MCF 10A (cell line): Measurements from ENCODE around the gene RPN1. TPM values are rescaled to one million over a fixed set of nuclear protein-coding genes. Genes with fewer than 3 reads are reported as not detected.

Source experiments
- BruUV-seq: library from RNA; stranded (reverse); fragments of 400-500 nt; replicated peaks from 2 replicates; lab custom pipeline; 2021; lab: Mats Ljungman, UMichigan
- CTCF ChIA-PET: fragments of 300-600 bp; sonication (Branson Sonifier 250); formaldehyde crosslinking; extraction: SDS; loops from one replicate; lab custom pipeline; 2021; ENCODE audit warnings: antibody characterized with exemption, inconsistent platforms; lab: Yijun Ruan, JAX
- POLR2A ChIA-PET: fragments of 300-600, 350-650 bp; sonication (Branson Sonifier 250); formaldehyde crosslinking; extraction: SDS; loops from one replicate; lab custom pipeline; 2020; ENCODE audit warnings: antibody characterized with exemption, inconsistent platforms; lab: Yijun Ruan, JAX
- DNase-seq: peaks from one replicate; pipeline ENCODE4 v3.0.0-alpha.2; 2018; ENCODE audit not compliant: unreplicated experiment
- H3K27ac Mint-ChIP-seq: one replicate; pipeline ENCODE4 v1.8.0; 2022; ENCODE audit warnings: mild to moderate bottlenecking, low read depth, mixed read lengths; ENCODE audit not compliant: unreplicated experiment
- H3K27me3 Mint-ChIP-seq: one replicate; pipeline ENCODE4 v1.8.0; 2022; ENCODE audit warnings: mixed read lengths; ENCODE audit not compliant: insufficient read depth, unreplicated experiment
- H3K36me3 Mint-ChIP-seq: one replicate; pipeline ENCODE4 v1.8.0; 2022; ENCODE audit warnings: mild to moderate bottlenecking, moderate library complexity, mixed read lengths; ENCODE audit not compliant: insufficient read depth, unreplicated experiment
- H3K4me1 Mint-ChIP-seq: one replicate; pipeline ENCODE4 v1.8.0; 2022; ENCODE audit warnings: mixed read lengths; ENCODE audit not compliant: insufficient read depth, unreplicated experiment
- H3K4me3 Mint-ChIP-seq: one replicate; pipeline ENCODE4 v1.8.0; 2022; ENCODE audit warnings: mild to moderate bottlenecking, moderate library complexity, mixed read lengths; ENCODE audit not compliant: unreplicated experiment
- H3K9me3 Mint-ChIP-seq: one replicate; pipeline ENCODE4 v1.8.0; 2022; ENCODE audit warnings: mixed read lengths; ENCODE audit not compliant: unreplicated experiment
- intact Hi-C: fragments of 100-400 bp; cut with micrococcal nuclease; formaldehyde crosslinking; loops from 2 replicates; pipeline ENCODE4 v1.14.1; 2022
- total RNA-seq: library from RNA; stranded (reverse); gene quantifications from 2 replicates; pipeline ENCODE4 v1.2.3, GENCODE V29; 2022
- TF ChIP-seq, protein P1 (sequence below): fragments of 200-600 bp; IDR thresholded peaks from one replicate; pipeline ENCODE4 v1.8.0; 2022; ENCODE audit warnings: antibody characterized with exemption, mild to moderate bottlenecking; ENCODE audit not compliant: unreplicated experiment

Gene RPN1
- total RNA-seq, 1 experiment from 2014 or later: 240 TPM

DNA sequence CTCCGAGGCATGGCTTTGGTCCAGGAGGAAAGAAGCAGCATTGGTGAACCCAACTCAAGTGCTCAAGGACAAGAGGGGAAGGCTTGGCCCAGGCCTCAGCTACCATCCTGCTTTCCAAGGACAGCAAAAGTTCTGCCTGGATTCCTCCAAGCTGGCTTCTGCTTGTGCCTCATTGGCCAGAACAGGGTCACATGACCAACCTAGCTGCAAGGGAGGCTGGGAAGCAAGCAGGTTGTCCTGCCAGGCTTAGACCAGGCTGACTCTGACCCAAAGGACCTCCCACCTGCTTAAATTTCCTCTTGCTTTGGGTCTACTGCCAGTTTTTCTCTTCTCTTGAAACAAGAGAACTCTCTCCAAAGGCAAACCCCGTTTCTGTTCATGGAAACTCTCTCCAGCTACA is 70.7 kb downstream of the RPN1 start:
- TF ChIP-seq, protein P1, sequence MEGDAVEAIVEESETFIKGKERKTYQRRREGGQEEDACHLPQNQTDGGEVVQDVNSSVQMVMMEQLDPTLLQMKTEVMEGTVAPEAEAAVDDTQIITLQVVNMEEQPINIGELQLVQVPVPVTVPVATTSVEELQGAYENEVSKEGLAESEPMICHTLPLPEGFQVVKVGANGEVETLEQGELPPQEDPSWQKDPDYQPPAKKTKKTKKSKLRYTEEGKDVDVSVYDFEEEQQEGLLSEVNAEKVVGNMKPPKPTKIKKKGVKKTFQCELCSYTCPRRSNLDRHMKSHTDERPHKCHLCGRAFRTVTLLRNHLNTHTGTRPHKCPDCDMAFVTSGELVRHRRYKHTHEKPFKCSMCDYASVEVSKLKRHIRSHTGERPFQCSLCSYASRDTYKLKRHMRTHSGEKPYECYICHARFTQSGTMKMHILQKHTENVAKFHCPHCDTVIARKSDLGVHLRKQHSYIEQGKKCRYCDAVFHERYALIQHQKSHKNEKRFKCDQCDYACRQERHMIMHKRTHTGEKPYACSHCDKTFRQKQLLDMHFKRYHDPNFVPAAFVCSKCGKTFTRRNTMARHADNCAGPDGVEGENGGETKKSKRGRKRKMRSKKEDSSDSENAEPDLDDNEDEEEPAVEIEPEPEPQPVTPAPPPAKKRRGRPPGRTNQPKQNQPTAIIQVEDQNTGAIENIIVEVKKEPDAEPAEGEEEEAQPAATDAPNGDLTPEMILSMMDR: no peak
- intact Hi-C loops: loop anchor here (5.0 kb wide), 1 partner anchor 258 kb away; no protein-coding TSS in a partner anchor
- no peak overlapping the region for H3K27ac Mint-ChIP-seq
- CTCF ChIA-PET: interaction anchor here (0.6 to 0.7 kb wide), 4 partner anchors 155 to 485 kb away, joined by 3 read pairs; no protein-coding TSS in a partner anchor
- no peaks in the 10 kb centered on the region for H3K27me3 Mint-ChIP-seq
- no peak for DNase-seq
- BruUV-seq: no TSS peak
- no peaks in the 10 kb centered on the region for H3K9me3 Mint-ChIP-seq
- no peaks in the 10 kb centered on the region for H3K36me3 Mint-ChIP-seq
- no peaks in the 10 kb centered on the region for H3K4me1 Mint-ChIP-seq
- POLR2A ChIA-PET: no interaction called here
- H3K4me3 Mint-ChIP-seq: no peak overlapping the region

DNA sequence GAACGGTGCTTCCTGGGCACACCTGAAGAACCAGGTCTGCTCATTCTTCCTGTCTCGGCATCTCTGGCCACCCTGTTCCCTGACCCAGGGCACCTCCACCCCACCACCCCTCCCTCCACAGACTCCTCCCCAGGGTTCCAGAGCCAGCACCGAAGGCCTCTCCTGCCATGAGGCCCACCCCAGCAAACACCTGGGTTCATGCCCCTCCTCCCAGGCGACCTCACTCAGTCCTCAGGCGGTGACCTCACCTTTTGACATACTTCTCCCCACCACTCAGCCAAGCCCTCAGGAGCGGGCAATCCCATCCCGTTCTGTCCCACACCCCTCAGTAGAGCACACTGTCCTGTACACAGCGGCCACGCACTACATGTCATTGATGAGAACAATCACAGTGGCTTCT is 72.3 kb downstream of the RPN1 start:
- POLR2A ChIA-PET: no interaction called here
- no peaks in the 10 kb centered on the region for H3K27me3 Mint-ChIP-seq
- H3K4me3 Mint-ChIP-seq: no peak overlapping the region
- H3K36me3 Mint-ChIP-seq: no peaks in the 10 kb centered on the region
- DNase-seq: no peak
- intact Hi-C loops: no loop called here
- no TSS peak for BruUV-seq
- H3K4me1 Mint-ChIP-seq: no peaks in the 10 kb centered on the region
- CTCF ChIA-PET: no interaction called here
- no peaks in the 10 kb centered on the region for H3K9me3 Mint-ChIP-seq
- TF ChIP-seq, protein P1: no peak
- no peak overlapping the region for H3K27ac Mint-ChIP-seq

DNA sequence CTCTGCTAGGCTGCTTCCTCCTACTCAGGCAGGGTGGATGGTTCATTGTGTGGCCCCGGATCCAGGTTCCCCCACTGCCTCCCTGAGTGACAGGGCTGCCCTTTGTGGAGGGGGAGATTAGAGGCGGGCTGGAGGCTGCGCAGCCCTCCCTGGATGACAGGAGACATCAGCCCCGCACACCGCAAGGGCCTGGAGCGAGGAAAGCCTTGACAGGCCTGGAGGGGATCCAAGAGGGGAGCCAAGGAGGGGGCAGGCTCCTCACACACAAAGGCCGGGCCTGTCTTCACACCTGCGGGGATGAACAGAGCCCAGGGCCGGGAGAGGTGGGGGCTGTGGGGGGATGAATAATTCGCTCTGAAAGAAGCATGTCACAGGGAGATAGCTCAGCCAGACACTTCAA is 72.9 kb downstream of the RPN1 start:
- no peak overlapping the region for H3K27ac Mint-ChIP-seq
- DNase-seq: no peak
- no peaks in the 10 kb centered on the region for H3K9me3 Mint-ChIP-seq
- no peaks in the 10 kb centered on the region for H3K36me3 Mint-ChIP-seq
- no peaks in the 10 kb centered on the region for H3K4me1 Mint-ChIP-seq
- H3K27me3 Mint-ChIP-seq: no peaks in the 10 kb centered on the region
- POLR2A ChIA-PET: no interaction called here
- CTCF ChIA-PET: no interaction called here
- TF ChIP-seq, protein P1: no peak
- BruUV-seq: no TSS peak
- H3K4me3 Mint-ChIP-seq: no peak overlapping the region
- intact Hi-C loops: no loop called here

DNA sequence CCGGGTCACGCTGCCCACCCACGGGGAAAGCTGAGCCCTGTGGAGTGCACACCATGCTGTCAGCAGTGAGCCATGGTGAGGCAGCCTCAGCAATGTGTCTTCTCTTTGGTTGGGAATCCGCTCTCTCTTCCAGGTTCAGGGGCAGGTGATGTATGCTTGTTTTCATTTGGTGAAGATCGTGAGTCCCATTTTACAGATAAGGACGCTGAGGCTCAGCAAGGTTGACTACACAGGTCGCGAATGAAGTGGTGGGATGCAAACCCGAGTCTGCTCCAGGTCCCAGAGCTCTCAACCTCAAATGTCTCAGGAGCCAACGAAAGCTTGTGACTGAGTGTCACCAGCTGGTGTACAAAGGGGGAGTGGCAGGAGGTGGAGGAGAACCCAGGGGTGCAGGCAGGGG is 74.3 kb downstream of the RPN1 start:
- intact Hi-C loops: no loop called here
- Mint-ChIP-seq H3K27me3 (no peaks in the 10 kb centered on the region), H3K27ac (no peak overlapping the region), H3K4me3 (no peak overlapping the region), H3K4me1 (no peaks in the 10 kb centered on the region), H3K36me3 (no peaks in the 10 kb centered on the region), H3K9me3 (no peaks in the 10 kb centered on the region)
- ChIA-PET CTCF (interaction anchor here (0.7 kb wide), 2 partner anchors 32 to 150 kb away, joined by 3 to 6 read pairs; no protein-coding TSS in a partner anchor), POLR2A (no interaction called here)
- no TSS peak for BruUV-seq
- TF ChIP-seq, protein P1: no peak
- no peak for DNase-seq
